HG02588 (cell line): ENCODE data around the gene CCDC141.

ENCODE experiments used
- ATAC-seq: cut with Tn5 transposase; IDR thresholded peaks from one replicate; pipeline ENCODE4 v1.9.1; 2021; ENCODE audit warnings: mild to moderate bottlenecking, moderate library complexity; ENCODE audit not compliant: unreplicated experiment

CCDC141 gene

DNA sequence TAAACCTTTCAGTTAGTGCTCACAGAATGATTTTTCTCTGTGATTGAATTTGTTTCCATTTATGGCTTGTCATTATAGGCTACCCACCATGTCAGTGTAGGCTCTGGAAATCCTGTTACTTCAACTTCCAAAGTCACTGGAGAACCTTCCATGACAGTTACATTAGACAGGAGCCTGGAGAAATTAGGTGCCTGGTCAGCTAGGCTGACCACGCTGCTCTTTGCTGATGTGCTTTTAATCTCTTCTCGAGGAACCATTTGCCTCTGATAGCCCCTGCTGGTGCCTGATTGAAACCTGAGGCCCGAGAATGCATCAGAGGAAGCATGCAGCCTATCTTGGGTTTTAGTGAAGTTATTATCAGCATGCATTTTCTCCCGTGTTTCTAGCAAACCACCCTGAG, 213.1 kb downstream of the CCDC141 start:
- no peak for ATAC-seq

DNA sequence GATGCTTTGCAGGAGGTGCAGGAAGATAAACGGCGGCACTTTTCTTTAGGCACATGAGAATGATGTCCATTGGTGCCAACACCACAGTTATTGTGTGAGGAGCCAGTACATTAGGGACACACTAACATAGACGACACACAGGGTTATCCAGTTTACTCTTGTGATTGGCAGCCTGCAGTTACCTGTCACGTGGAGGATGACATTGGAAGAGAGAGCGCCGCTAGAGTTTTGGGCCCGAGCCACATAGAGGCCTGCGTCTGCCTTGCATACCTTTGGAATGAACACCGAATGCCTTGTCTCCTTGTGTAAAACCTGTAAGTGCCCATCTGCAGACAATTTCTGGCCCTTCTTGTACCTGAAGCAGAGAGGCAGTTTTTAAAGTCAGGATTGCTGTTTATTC, 215.9 kb downstream of the CCDC141 start:
- ATAC-seq = no peak

DNA sequence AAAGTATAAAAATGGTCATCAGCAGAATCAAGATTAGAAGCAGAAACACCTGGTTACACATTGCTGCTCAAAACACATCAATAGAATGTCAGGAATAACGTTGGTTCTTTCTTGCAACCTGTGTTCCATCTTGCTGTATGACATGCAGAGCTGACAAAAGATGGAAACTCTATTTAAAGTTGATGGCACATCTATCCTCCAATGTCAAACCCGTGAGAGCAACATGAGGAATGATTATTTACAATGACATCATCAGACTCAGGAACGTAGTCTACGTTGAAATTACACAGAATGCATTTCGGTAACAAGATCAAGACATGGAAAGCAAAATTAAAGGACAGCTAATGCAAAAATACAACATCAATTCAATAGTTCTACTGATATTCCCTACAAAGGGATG, 216.6 kb downstream of the CCDC141 start:
- no peak for ATAC-seq

- ATAC-seq = no peak
These were observed 219.5 kb downstream of the CCDC141 start for GRCh38 chr2:178830451-178830850.

DNA sequence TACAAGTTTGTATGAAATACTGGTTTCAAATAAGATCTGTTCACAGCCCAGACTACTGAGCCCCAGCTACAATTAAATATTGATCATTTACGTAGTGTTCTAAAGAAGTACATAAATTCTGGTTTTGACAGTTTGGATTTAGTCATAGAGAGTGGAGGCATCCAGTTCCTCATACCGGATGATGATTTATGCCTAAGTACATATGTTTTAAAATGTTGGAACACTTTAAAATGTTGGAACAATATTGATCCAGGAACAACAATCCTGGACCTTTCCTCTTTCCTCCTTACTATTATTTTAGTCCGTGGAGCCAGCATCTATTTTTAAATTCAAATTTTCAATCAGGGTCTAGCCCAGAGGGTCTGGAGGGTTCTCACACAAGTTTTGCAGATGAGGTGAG, 220.0 kb downstream of the CCDC141 start:
- no peak for ATAC-seq

GRCh38 chr2:178829299-178829960, 220.5 kb downstream of the CCDC141 start:
- no peak for ATAC-seq

DNA sequence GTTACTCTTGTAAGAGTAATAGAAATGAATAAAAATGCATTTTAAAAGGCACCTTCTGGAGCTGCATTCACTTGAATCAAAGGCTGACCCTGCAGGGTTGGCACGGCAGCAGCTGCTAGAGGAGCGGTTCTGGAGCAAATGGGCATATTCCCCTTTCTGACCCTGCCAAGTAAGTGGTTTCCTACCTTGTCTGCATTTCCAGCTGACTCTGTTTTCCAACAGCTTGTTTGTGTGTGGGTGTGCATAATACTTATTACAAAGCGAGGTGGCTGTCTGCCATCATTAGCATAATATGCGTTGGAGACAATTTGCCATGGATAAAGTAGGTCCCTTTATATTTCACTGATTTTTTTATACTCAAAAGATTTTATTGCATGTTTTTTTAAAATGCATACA, 221.5 kb downstream of the CCDC141 start:
- ATAC-seq = no peak

DNA sequence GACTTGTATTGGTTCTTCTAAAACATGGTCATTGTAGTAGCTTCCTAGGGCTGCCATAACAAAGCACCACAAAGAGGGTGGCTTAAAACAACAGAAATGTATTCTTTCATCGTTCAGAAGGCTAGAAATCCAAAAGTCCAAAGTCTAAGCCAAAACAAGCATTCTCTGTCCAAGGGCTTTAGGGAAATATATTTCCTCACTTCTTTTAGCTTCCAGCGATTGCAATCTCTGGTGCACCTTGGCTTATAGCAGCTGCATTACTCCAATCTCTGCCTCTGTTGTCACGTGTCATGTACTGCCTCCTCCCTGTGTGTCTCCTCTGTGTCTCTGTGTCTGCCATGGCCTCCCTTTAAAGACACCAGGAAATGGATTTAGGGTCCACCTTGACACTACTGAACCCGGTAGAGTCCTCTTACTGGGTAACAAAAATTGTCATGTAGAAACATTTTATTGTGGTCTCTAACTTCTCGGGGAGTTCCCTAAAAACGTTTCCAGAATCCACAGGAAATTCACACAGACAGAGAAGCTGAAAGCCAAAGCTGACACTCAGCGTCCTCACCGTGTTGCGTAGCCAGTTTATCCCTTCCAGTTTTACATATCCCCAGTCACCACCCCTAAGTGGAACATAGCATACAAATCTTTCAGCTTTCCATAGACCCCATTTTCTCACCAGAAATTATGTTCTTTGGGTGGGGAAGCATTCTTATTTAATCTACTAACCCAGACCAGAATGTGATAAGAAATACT, 222.0 kb downstream of the CCDC141 start:
- ATAC-seq = no peak

DNA sequence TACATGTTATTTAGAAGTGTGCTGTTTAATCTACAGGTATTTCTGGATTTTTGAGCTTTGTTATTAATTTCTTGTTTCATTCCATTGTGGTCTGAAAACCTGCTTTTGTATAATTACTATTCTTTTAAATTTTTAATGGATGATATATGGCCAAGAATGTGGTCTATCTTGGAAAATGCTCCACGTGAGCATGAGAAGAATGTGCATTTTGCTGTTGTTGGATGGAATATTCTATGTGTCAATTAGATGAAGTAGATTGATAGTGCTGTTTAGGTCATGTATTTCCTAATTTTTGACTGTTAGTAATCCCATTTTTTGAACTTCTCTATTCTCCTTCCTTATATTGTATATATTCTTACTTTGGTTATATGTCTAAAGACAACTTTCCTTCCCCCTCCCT, 222.8 kb downstream of the CCDC141 start:
- ATAC-seq = no peak

GRCh38 chr2:178825183-178825582, 224.8 kb downstream of the CCDC141 start:
- ATAC-seq = no peak

- no peak for ATAC-seq
These were observed 225.8 kb downstream of the CCDC141 start for GRCh38 chr2:178824181-178824580.

DNA sequence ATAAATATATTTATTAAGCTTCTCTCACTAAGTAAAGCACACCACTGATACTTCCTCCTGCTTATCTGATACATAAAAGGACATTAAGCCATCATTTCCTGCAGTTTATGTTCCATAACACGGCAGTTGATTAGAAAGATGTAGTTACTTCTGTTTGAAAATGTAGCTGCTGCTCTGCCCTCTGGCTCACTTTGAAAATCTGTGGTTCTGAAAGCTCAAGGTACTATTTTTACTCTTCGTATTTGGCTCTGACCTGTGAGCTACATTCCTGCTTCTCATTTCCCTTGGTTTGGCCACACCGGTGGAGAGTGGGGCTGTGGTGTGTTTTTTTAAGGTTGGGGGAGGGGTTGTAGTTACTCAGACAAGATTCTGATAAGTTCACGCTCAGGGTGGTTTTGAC, 229.9 kb downstream of the CCDC141 start:
- ATAC-seq = peak; percentile 85

DNA sequence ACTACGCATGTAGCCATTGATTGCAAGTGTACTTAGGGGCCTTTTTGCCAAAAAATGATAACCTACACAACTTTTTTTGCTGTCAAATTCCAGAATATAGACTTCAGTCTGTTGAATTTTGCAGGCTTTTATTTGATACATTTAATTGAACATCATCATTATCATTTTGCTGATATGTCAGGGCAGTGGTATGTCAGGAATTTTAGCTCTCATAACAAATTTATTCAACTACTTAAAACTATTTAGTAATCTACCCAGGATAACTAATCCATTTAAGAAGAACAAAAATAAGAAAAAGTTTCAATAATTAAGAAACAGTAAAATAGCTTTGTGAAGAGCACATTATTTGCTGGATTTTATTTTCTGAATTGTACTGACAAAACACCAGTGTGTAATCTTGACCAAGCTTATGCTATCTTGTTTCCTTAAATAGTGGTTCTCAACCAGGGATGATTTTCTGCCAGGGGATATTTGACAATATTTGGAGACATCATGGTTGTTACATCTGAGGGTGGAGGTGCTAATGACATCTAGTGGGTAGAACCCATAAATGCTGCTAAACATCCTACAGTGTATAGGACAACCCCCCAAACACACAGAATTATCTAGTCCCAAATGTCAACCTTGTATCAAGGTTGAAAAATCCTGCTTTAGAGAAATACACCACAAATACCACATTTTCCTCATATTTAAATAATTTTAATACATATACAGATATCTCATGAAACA, 230.6 kb downstream of the CCDC141 start:
- ATAC-seq = no peak

GRCh38 chr2:178811901-178812300, 238.0 kb downstream of the CCDC141 start:
- ATAC-seq = no peak

DNA sequence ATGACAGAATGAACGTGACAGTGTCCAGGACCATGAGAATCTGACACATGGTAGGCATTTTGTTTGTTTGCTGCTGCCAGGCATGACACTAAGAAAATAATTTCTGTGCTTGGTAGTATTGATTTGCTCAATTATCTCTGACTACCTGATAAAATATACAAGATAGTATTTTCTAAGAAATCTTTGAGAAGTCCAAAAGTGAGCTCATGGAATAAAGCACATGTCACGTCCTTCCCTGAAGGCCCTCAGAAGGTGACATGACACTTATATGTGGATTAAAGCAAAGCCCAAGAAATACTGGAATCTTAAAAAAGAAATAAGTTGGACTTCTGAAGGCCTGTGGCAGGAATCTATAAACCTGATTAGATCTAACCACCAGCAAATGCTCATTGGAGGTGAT, 238.9 kb downstream of the CCDC141 start:
- ATAC-seq = no peak

DNA sequence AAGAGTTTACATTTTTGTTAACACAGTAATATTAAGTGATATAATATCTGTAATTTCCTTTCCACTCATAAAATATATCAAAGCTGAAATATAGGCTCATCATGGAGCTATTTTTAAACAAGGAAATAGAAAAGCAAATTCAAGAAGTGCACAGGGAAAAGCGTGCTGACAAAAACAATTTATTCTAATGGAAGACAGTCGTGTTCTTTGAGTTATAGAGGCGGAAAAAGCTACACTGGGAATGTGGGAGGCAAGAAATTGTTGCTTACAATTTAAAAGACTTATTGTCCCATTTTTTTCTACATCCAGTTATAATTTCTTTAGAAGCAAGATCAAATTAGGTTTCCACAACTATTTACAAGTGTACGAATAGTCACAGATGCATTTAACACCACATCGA, 239.5 kb downstream of the CCDC141 start:
- no peak for ATAC-seq

DNA sequence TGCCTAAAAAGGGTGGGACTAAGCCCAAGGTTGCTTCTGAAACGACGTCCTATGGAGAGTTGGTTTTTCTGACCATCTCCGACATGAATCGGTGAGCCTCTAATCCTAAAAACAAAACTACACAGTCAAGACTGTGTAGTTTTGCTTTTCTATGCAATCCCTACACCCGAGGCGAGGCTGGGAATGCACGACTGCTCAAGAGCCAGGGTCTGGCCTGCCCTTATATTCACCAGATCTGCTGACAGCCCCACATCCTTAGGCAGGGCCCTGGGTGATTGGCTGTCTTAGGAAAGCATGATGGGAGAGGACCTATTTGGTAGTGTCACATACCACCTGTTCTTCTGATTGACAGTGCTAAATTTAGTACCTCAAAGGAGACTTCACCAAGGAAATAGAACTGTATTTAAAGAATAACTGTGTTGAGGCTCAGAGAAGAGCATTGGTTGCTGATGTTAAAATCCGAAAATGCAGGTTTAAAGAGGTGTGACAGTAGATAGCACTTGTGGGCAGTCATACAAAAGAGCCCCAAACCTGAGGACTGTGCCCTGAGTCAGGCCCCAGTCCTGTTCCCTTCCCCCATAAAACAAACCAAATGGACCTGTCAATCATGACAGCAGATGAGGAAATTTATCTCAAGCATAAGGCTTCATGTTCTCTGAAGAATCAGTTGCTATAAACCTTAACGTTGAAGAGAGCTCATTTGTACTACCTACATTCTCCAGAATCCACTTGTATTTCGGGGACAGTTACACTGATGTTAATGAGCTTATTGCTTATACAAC, 242.5 kb downstream of the CCDC141 start, which contains the start of gene TTN:
TSS of gene TTN (minus strand) at position 197 of the 782 bp plus-strand sequence. CDS start 2,781 bp downstream, outside the sequence.
- ATAC-seq = no peak

- ATAC-seq = no peak
These were observed 243.4 kb downstream of the CCDC141 start for GRCh38 chr2:178806543-178806942.

DNA sequence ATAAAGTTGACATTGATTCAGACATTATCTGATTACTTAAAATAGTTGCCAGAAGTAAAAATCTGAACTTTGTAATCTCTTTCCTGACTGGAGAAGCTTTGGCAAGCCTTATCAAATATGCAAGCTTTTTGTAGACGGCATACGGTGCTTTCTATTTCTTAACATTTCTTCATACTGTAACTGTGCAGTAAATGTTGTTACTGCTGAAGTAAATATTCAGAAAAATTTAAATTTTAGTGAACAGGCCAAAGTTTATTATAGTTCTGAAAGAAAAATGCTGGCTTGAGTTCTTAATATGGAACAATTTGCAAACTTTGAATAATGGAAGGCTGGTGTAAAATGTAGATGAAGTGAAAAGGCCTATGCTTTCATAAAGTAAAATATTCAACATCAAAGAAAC, 244.5 kb downstream of the CCDC141 start:
- ATAC-seq = no peak

DNA sequence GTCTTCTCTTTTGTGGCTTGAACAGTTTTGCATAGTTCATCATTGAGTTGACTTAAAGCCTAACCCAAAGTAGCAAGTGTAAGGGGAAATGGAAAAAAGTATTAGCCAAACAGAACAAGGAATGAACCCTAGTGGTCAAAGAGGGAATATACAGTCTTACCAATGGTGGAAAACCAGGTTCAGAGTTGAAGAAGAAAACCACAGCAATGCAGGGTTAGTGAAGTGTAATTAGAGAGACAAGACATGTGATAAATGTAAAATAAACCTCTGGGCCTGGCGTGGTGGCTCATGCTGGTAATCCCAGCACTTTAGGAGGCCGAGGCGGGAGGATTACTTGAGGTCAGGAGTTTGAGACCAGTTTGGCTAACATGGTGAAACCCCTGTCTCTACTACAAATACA, 245.1 kb downstream of the CCDC141 start:
- peak; percentile 71 for ATAC-seq

GRCh38 chr2:178800510-178800909, 249.4 kb downstream of the CCDC141 start:
- no peak for ATAC-seq
